Cardiac septum (tissue), 1 donor: ENCODE results near the gene ZNF831. TPM values are rescaled to one million over a fixed set of nuclear protein-coding genes. Genes with fewer than 3 reads are reported as not detected.
A peak's percentile ranks its signal among the peaks of the same experiment; 100 is the strongest.

ENCODE experiments used
- DNase-seq: peaks from one replicate; pipeline ENCODE4 v3.0.0-alpha.2; 2020; ENCODE audit warnings: low spot score
- intact Hi-C: fragments of 100-400 bp; cut with DNase I; formaldehyde crosslinking; loops from one replicate; pipeline ENCODE4 v1.14.0; 2022
- total RNA-seq: library from RNA; stranded (reverse); fragmentation: NEBNext Ultra II Directional; extraction: Animal tissue kit (Norgen Biotek cat#: 25700); gene quantifications from one replicate; pipeline ENCODE4 v1.2.1, GENCODE V29; 2021
- donor health status: DM: no; HTN: no; CAD: no.

ZNF831 gene
- total RNA-seq, 1 donor from 2014 or later: 0.05 TPM

DNA sequence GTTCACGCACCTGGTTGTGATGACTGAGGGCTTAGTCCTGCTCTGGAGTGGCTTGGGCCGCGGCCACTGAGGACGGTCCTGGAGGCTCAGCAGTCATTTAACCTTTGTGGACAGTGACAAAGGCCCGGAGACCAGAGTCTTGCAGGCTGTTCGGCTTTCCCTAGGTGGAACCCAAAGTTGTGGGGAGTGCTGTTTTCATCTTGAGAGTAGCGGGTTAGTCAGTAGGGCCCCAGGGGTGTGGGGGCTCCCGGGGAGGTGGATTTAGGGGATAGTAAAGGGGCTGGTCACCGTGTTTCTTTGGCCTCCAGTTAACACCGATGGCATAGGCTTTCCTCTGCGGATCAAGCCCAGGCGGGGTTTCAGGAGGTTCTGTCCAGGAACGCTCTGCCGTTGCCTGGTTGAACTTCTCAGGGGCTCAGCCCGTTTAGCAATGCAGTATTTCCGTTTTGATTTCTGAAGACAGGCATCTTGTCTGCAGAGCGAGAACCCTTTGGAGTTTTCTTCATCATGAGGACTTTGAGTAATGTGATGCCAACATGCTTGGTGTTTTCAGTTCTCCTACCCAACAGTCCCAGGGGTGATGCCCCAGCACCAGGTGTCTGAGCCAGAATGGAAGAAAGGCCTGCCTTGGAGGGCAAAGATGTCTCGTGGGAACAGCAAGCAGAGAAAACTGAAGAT is 31.8 kb downstream of the ZNF831 start:
- intact Hi-C loops: no loop called here
- DNase-seq: no peak

DNA sequence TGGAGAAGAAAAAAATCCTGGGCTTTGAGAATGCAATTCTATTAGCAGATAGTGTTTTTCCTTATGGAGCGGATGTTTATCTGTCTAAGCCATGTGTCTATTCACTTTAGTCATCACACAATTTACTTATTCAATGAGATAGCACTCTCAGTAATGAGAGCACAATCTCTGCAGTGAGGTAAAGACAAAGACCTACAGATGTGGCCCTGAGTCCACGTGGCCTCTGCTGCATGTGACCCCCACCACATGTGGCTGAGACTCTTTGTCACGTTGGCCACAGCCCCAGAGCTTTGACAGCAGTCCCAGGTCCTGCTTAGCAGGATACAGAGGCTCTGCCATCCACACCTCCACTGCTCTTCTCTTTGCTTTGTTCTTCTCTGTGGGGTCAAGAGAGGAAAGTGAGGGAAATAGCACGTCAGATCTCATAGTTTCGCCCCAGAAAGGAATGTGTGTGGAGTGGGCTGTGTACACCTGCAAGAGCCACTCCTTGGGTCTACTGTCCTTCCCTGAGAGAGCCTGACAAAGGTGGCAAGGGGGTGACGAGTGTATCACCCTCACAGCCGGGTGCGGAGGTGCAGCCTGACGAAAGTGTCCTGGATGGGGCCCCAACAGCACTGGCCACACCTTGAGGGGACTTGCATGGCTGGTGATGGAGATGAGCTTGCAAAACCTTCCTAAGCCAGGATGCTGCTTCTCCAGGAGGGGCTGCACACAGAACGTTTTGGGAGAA is 40.7 kb downstream of the ZNF831 start:
- intact Hi-C loops: no loop called here
- DNase-seq: no peak

DNA sequence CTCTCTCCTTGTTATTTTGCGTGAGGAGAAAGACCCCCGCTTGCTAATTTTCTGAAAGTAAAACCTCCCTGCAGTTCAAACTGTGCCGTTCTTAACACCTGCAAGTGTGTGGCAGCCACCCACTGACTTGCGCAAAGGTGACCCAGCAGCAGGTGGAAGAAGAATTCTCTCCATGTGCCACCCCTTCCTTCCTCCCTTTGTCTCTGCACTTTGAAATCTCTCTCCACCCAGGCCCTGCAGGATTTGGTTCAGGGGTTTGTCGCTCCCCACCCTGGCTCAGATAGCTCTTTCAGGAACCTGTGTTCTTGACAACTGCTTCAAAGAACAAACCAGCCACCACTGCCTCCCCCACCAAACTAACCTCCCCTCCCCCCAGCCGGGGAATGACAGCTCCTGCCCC is 41.4 kb downstream of the ZNF831 start:
- DNase-seq: no peak
- intact Hi-C loops: no loop called here

DNA sequence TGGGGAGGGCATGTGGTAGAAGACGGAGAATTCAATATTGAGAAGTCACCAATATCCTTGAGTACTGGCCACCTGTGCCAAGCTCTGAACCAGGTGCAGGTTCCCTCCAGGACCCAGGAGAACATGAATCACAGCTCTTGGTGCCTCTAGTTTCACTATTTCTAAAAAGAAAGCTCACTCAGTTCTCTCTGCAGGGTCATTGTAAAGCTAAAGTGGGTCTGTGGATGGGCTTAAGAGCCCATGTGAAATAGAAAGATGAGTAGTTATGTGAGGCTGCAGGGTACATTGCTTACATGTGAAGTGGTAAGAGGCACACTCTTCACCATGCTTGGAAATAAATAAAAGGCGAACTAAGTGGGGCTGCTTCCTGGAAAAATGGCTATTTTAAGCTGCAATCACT is 43.6 kb downstream of the ZNF831 start:
- intact Hi-C loops: loop anchor here (1.0 kb wide), 2 partner anchors 119 to 337 kb away; no protein-coding TSS in a partner anchor
- no peak for DNase-seq

DNA sequence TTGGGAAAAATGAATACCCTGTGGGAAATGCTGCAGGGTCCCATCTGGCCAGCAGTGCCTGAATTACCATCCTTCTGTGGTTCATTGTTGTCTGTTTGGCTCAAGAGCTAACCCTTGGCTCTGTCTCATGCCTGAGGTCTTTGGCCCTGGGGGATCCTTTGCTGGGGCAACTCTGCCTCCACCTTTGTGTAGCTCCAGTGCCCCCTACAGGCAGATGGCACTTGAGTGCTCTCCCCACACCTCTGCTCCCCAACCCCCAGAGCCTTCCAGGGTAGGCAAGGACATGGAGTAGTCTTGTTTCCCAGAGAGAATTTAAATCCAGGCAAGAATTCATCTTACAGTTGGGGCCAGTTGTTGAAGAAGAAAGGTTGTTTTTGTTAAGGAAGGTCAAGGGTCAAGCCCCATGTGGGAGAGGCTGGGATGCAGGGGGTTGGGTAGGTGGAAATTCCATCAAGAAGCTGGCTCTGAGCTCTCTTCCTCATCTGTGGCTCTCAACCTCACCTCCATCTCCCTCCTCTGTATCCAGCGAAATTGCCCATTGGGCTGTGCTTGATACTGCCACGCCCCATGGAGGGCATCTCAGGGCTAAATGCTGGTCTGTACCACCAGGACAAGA is 44.2 kb downstream of the ZNF831 start:
- intact Hi-C loops: loop anchor here (1.0 kb wide), 2 partner anchors 120 to 338 kb away; no protein-coding TSS in a partner anchor
- no peak for DNase-seq

DNA sequence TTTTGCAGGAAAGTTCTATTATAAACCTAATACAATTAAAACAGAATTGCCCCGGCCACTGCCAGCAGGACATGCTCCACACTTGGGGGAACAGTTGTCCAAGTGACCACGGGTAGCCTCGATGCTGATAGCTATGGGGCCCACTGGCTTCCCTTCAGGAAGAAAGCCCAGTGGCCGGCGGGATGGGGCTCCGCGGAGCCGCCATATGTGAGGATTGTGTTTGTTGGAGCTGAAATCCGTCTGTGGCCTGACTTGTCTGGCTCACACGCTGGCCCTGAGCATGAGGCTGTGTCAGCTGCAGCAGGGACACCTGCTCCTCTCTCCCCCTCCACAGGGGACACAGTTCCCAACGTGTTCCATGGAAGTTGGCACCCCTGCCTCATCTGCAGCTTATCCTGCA is 46.6 kb downstream of the ZNF831 start:
- intact Hi-C loops: no loop called here
- DNase-seq: no peak

DNA sequence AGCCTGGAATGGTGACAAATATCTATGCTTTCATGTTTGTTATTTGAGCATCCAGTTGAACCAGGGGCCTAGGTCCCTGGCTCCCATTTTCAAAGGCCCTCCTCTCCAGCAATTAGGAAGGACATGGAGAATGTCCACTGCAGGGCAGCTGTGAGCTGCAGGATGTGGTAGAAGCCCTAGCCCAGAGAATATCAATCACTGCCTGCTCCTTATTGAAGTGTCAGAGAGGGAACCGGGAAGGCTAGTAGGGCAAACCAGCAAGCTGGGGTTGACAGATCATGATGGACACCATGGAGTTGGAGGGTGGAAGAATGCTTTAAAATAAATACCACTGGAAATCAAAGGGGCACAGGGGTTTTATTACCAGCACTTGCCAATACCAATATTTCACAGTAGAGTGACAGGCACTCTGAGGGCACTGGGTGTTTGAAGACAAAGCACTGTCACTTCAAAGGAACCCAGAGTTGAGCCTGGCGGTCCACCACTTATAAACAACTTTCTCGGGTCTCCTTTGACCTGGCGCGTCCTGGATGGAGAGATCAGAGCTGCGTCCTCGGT is 47.7 kb downstream of the ZNF831 start:
- intact Hi-C loops: no loop called here
- DNase-seq: no peak

DNA sequence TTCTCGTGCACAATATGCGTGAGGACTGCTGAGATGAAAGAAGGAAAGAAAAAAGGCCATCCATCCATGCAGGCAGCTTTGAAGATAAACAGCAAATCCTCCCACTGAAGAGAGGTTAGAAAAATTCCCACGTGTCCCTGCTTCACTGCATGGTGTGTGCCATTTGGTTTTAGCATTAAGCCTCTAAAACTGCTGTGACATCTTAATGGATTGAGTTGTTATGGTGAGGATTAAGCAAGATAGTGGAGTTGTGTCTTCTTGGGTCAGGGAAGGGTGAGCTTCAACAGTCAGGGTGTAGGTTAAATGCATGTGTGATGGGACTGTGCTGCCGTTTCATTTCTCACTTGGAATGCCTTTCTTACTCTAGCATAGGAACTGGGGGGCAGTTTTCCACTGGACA is 50.5 kb downstream of the ZNF831 start:
- intact Hi-C loops: no loop called here
- DNase-seq: no peak

DNA sequence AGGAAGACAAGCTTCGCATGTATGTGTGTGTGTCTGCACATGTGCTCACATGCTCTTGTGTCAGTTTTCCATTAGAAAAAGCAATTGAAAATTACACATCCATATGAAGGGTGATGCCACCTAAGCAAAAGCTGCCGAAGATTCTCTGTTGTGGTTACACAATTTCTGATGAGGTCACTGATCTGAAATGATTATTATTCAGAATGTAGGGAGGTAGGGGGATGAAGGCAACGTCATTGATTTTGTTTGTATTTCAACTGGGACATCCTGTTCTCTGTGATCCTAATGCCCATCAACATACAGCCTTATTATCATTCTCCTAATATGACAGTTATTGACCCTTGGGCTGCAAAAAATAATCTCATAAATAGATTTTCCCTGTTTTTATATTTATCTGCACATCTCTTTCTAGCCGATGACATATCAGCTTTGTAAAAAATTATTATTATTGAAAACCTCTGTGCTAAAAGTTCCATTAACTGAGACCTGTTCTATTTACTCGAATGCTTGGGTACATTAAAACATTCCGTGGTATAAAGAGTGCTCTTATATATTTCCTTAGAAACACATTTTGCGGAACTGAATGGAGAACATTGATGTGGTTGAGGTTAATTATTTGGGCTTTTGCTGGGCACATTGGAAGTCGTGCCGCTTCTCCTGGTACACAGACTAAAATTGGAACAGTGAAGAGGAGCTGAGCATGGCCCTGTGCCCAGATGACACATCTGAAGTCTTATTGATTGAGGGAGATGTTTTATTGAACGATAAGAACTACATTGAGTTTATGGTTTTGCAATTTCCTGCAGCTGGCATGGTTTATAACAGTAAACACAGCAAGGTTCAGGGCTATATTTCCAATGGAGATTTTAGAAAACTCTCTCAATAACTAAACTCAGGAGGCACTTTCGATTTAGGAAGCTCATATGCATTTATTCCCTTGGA is 51.3 kb downstream of the ZNF831 start:
- no peak for DNase-seq
- intact Hi-C loops: no loop called here

DNA sequence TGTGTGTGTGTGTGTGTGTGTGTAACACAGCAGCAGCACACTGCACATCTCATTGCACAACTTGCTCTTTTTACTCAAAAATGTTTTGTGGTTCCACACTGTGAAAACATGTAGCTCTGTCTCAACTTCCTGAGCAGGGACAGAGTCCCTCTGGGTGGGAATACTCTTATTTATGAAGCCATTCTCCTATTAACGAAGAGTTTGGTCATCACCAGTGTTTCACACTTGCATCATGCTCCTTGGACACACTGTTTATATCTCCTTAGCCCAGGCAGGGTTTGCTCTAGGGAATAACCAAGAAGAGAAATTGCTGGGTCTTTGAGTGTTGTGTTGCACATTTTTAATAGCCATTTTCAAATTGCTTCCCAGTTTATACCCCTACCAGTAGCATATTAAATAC is 53.6 kb downstream of the ZNF831 start:
- intact Hi-C loops: no loop called here
- DNase-seq: no peak

DNA sequence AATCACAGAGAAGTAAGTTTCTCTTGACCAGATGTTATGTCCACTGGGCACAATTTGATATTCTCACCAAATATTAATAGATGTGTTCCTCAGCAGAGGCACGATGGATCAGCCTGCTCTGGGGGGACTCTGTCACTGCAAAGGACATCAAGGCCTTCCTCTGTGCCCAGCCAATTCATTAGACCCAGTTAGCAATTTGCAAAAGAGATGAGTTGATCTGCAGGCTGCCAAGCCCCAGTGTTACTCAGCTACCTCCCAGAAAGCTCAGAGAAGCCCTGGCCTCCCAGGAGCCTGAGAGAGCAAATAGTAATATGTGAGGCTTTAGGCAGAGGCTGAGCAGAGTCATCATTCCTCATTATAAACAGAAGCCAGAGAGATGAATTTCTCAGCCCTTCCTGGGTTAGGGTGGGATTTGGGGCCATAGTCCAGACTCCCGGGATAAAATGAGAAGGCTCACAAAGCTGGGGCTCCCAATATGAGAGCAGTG is 54.2 kb downstream of the ZNF831 start:
- no peak for DNase-seq
- intact Hi-C loops: no loop called here

DNA sequence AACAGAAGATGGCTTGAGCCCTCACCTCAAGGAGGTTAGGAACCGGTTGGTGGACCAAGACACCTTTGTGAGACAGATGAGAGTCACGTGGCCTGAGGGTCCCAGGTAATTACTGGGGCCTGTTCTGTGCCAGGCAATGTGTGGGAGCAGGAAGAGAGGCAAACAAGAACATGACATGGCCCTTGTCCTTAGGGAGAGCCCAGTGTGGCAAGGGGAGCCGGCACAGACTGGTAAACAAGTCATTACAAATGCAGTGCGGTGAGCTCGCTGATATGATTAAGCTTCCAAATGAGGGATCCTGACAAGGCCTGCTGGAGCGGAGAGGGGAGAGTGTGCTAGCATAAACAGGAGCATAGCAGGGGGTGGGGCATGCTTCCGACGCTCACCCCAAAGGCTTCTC is 55.6 kb downstream of the ZNF831 start:
- intact Hi-C loops: no loop called here
- DNase-seq: no peak

DNA sequence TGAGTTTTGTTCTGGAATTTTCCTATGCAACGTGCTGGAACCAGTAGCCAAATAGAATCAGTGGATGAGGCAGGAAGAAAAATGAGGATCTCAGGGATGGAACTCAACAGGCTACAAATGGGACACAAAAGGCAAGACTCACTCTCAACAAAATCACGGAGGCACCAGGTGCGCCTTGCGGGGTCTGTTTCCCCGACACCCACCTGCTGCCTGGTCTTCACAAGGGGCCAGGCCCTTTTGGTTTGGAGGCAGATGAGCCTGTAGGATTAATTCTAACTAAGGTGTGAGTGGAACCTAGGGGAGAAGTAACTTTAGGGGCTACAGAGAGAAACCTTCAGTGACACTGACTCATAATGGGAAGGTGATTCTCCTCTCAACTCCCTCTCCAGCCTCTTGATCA is 56.5 kb downstream of the ZNF831 start:
- intact Hi-C loops: loop anchor here (10.0 kb wide), 1 partner anchor 985 kb away; no protein-coding TSS in a partner anchor
- DNase-seq: no peak

DNA sequence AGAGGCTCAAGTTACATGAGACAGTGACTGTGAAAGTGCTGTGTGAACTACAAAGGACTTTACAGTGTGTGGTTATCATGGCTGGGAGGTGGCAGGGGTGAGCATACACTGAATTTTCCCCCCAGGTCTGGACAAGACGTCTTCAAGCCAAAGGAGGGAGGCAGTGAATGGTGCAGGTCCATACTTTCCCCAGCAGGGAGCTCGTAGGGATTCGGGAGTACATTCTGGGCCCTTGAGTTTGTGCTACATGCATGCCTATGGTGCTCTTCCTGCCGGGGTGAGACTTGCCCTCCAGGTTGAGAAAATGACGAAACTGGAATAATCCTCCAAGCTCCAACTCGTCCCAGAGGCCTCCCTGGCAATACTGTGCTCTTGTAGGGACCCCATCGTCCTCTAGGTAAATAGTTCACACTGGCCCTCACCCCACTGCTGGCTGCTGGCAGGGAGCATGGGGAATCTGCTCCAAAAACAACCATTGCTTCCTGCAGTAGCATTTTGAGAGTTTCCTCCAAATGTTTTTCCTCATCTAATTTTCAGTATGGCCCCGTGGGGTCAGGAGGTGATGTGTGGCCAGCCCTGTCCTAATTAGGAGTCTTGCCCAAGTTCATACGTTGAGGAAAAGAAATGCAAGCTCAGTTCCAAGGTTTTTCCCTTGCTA is 57.6 kb downstream of the ZNF831 start:
- DNase-seq: no peak
- intact Hi-C loops: loop anchor here (10.0 kb wide), 1 partner anchor 986 kb away; no protein-coding TSS in a partner anchor

DNA sequence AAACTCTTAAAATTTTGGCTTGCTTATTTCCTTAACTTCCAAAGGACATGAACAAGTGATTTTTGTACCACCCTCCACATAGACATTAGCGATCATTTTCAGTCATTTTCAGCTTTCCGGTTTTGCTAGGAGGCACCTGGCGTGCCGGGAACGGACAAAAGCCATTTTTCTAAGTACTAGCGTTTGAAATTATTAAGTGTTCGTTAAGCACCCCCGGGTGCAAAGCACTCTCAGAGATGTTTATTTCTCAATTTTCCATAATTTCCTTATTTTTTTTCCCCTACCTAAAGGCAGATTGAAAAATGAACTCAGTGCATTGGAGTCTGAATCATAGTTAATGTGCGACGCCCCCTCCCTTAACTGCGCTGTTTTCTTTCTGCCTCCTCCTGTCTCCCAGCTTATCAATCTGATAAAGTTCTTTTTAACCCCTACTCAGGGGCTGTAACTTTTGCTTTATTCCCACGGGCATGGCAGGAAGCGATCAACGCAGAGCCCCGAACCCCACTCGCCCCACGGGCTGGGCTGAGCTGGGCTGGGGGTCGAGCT is 58.2 kb downstream of the ZNF831 start:
- intact Hi-C loops: loop anchor here (1.0 to 10.0 kb wide), 3 partner anchors 133 to 987 kb away; no protein-coding TSS in a partner anchor
- DNase-seq: no peak

DNA sequence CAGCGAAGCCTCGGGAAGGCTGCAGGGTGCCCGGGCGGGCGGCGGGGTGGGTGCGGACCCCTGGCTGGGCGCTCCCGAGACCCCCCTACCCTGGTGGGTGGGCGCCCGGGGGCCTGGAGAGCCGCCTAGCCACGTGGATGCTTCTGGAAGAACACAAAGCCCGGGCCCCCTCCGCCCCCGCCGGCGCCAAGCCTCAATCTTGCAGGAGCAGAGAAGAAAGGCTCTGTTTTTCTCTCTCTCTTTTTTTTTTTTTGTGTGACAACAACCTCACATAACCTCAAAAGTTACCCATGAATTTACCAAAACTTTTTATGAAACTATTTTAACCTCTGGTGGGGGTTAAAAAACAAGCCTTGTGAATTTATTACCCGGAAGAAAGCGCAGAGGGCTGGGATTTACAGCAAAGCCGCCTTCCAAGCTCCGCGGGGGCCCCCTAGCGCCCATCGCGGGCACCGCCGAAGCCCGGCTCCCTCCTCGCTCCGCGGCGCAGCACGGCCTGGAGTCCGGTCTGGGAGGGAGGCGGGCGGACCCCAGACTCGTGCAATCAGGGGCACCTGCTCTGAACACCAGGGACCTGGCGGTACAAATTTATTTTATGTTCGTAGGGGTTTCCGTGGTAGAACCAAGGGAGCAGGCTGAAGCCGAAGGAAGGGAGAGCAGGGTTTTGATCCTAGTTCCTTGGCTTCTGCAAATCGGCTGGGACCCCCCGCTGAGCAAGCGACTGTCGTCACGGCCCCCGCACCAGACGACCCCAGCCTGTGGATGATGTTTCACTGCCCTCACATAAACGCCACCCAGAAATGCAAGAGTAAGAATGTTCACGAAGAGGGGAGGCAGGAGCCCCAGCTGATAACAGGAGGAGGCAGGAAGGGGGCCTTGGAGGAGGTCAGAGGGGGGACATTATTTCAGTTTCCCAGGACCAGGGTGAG is 58.9 kb downstream of the ZNF831 start:
- DNase-seq: peak; percentile 91
- intact Hi-C loops: loop anchor here (1.0 to 10.0 kb wide), 3 partner anchors 134 to 988 kb away; no protein-coding TSS in a partner anchor

DNA sequence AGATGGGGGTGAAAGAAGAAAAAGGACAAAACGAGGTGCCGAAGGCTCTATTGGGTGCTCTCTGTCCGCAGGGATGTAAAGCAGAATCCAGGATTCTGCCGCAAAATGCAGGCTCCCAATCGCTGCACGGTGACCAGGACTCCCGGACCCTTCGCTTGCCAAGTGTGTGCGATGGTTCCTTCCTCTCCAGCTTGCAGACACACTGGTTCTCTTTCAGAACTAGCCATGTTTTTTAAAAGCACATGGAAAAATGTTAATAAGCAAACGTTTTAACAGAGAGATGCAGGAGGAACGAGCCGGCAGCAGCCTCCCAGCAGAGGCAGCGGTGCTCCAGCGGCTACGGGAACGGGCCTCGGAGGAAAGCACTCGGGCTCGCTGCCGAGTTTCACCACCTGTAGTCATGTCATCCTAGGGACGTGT is 59.6 kb downstream of the ZNF831 start:
- no peak for DNase-seq

More for the DNA sequence above, 59.6 kb downstream of the ZNF831 start:
- intact Hi-C loops: loop anchor here (2.0 to 10.0 kb wide), 2 partner anchors 352 to 988 kb away; no protein-coding TSS in a partner anchor
